NCI-H345 treated with DMSO at 0.1 percent for 48 hours (cell line): ENCODE measurements around the gene SSTR4.

Source experiments
- DNase-seq: peaks from one replicate; lab custom pipeline; 2025; ENCODE audit not compliant: unreplicated experiment; lab: John Stamatoyannopoulos, UW

SSTR4 gene

DNA sequence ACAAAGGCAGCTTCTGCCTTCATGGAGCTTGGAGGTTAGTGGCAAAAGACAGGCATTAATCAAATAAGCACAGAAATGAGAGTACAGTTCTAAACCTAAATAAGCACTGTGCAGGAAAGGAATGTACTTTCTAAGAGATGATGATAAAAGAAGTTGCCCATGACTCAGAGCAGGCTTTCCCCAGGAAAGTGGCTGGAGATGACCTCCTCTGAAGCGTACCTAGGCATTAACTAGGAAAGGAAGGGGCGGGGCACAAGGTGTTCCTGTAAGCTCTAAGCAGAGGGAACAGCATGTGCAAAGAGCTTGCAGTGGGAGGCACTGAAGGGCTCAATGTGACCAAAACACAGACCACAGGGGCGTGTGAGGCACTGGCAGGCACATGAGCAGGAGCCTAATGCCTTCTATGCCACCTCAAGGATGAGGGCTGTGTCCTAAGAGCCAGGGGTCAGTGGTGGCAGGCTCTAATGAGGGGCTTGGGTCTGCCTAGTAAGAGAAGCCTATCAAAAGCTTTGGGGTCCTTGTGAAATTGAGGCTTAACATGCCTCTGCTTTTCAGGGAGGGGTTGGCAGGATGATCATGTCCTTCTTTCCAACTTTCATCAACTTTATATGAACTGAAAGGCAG is 4.9 kb downstream of the SSTR4 start:
- no peak for DNase-seq

DNA sequence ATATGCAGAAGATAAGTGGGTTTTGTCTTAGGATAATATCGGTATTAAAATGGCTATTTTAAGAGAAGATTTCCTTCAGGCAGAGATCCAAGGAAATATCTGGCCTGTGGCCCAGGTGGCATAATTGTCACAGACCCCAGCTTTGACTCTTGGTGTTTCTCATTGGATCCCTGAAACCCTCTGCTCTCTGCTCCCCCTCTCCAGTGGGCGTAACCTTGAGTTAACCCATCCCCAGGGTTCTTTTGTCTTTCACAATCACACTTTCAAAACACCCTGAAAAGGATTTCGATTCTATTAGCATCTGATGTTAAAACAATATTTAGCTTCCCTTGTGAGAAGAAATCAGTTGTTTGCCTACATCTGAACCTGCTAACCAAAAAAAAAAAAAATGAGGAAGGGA is 7.2 kb downstream of the SSTR4 start:
- no peak for DNase-seq

DNA sequence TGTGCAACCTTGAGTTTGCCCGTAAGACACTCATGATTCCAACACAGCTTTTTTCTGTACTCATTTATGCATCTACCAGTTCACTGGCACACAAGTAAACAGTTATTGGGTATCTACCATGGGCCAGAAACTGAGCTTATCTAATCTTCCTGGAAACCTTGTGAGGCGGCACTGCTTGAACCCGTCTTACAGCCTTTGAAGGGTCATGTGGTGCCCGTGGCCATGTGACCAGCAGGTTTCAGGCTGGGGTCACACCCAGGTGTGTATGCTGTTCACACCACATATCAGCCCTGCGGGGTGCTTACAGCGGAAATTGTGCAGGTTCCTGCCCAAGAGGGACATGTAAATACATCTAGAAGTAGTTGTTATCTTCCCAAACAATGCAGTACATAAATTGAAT is 8.3 kb downstream of the SSTR4 start:
- DNase-seq: no peak

DNA sequence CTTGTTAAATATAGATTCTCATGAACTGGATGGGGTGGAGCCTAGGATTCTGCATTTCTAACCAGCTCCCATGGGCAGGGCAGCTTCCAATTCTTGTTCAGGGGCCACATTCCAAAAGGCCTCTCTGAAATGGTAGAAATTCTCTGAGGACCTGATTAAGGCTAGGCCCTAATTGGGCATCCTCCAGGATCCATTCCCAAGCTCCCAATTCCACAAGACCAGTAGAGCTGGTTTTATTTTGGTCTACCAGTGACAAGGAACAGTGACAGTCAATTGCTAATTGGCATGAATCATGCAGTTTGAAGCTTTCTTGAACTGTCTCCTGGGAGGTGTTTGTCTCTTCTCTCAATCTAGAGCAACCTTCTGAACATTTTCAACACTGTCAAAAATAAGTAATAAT is 11.3 kb downstream of the SSTR4 start:
- DNase-seq: no peak

DNA sequence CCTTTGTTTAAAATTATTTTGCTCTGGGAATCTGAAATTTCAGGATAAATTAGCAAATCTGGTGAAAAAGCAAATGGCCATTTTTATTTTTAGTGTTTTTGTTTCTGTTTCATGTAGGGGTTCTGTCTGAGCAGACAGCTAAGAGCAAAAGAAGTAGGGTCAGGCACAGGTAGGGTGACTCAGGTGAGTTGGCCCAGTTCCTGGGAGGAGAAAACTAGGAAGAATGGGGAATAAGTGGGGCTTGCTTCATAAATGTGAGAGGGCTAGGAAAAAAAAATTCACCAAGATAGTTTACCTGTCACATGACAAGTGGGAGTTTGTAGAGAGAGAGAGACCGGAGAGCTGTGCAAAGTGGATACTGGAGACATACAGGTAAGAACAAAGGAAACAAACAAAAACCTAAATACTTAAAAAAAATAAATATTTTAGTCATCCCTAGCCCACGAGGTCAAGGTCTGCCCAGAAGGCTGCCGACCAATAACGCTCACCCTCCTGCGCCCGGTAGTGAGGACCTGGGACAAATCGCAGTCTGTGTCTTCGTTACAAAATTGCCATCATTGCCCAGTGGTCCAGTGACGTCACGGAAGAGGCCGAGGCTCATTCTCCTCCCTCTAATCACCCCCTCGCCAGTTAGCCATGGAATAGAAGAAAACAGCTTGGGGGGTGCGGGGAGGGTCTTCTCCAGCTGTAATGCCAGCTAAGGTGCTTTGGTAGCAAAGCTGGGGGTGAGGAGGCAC is 12.1 kb downstream of the SSTR4 start:
- no peak for DNase-seq

DNA sequence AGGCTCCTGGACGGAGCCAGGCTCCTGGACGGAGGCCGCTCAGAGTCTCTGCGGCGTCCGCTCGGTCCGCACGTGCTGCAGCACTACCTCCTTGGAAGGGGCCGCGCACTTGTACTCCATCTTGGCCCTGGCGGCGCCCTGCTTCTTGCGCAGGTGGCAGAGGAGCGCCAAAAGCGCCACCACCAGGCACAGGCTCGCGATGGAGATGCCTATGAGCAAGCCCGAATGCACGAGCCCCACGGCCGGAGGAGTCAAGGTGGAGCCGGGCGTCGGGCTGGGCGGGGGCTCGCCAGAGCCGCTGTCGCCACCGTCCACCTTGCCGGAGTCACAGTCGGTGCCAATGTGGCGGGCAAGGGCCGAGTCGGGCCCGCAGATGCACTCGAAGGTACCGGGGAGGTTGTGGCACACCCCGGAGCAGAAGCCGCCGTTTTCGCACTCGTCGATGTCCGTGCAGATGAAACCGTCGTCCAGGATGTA is 12.7 kb downstream of the SSTR4 start:
- DNase-seq: no peak

DNA sequence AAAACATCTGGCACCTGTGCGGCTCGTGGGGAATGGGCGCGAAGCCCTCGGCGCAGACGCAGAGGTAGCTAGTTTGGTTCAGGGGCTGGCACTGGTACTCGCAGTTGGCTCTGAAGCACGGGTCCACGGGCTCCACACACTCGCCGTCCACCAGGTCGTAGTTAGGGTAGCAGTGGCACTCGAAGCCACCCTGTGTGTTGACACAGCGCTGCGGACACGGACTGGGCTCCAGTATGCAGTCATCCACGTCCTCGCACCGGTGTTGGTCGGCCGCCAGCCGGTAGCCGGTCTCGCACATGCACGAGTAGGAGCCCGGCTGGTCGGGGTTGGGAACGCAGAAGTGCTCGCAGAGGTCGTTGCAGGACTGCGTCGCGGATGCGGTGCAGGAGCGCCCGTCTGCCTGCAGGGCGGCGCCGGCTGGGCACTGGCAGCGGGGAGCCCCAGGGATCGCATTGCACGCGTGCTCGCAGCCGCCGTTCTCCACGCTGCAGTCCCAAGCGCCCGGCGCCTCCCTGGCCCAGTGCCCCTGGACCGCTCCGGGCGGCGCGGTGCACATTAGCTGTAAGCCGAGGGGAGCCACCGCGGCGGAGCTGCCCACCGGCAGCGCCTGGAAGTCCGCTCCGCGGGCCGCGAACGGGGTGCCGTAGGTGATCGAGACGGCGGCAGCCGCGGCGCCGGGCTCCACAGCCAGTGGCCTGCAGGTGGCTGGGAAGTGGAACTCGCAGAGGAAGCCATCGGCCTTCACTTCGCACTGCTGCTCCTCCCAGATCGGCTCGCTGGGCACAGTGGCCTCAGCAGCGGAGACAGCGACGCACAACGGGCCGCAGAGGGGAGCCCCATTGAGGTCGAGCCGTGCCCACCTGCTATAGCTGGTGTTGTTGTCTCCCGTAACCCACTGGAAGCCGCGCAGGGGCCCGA is 13.4 kb downstream of the SSTR4 start:
- DNase-seq: peak; percentile 62

DNA sequence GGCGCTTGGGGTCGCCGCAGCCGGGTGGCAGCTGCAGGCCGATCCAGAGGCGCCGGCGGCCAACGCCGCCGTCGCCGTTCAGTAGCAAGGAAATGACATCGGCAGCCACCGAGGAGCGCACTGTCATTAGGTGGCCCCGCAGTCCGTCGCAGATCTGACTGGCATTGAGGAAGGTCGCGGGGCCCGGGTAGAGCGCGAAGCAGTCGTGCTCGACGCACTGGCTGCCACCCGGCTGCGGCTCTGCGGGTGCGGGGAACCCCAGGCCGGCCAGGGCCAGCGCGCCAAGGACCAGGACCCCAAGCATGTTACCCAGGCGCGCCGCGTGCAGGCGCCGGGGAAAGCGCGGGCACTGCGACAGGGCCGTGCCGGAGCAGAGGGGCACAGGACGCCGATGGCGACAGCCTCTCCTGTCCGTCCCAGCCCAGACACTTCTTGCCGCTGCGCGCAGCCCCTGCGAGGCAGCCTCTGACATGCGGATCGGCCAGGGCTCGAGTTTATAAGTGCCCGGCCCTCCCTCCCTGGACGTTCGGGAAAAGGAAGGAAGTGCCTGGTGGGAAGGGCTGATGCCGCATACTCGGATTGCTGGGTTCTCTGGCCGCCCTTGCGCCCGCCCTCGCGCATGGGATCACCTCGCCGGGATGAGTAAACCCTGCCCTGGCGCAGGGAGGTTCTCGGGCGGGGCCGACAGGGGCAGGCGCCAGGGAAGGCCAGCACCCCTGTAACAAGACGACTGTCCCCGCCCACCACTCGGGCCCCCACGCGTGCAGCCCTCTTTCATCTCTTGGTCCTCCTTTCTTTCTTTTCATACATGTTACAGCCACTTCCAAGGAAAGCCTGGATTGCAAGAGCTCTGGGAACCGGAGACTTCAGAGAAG is 14.3 kb downstream of the SSTR4 start, which contains the start of gene THBD:
THBD (minus strand) TSS at position 472 of the 875 bp plus-strand sequence; CDS start at position 304, 168 bp downstream.
- DNase-seq: peak; percentile 53

DNA sequence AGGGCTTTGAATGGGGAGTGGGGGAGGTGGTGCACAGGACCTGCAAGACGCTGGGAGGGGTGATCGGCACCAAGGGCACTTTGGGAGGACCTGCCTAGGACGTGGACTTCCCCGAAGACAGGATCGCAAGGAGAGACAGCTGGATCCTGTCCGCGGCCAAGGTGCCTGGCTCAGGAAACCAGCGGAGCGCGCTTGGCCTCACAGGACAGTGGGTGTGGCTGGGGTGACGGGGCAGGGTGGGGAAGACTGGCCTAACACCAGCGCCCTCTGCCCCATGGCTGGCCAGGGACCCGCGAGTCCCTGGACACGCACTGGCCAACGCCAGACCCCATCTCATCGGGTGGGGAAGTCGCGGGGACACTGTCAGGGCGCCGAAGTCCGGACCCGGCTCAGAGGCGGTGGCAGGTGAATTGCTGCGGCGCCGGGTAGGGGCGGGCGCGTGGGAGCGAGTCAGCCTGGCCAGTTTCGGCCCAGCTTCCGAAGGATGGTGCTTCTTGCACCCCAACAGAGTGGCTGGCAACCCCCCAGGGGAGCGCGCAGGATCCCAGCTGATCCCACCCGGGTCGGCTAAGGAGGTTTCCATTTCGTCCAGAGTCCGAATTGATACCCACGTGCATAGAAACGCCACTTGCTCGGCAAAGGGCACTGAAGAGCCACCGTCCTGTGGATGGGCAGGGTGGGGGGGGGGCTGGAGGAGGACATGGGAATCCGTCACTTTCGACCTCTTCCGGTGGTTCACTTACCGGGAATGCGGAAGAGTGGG is 15.1 kb downstream of the SSTR4 start:
- no peak for DNase-seq

DNA sequence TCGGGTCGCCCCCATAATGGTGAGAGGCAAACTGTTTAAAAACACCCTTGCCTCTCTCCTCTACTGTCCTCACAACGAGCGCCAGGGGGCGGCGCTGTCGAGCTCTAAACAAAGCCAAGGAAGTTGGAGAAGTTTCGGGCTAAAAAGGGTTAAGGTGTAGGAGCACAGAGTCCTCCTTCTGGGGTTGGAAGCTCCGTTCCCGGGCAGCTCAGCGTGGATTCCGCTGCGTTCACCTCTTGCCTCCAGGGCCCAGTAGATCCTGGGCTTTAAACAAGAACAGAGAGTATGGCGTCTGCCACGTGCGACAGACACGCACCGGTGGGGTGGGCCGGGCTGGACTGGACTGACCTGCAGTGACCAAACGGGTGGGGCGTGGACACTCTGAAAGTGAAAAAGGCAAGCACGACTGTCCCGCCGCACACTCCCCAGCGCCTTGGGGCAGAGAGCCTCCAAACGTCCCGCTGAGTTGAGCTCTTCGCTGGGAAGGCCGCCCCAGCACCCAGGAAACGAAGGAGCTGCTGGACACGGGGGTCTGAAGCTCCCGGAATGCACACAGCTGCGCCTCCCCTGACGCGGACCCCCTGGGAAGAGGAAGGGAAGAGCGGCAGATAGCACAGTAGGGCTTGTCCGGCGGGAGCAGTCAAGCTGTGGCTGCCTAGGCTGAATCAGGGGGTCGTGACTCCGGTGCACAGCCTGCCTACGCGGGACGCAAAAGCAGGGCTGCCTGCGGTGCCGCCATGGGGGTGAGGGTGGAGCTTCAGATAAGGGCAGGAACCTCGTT is 15.9 kb downstream of the SSTR4 start:
- no peak for DNase-seq

DNA sequence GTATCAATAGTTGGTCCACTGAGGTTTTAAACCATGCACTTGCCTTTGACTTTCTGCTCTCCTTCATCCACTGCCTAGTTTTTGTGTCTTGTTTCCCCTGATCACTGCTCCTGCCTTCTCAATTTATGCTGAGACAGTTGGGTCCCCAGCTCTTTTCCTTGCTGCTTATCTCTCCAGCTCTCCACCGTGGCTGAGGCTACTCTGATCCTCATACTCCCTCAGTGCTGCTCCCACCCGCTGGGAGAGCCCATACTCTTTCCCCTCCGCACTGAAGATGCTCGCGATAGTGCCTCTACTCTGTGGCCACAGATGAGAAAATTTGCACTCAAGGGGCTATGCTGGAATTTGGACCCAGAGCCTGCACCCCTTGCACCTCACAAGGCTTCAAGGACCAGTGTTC is 17.8 kb downstream of the SSTR4 start:
- DNase-seq: no peak

DNA sequence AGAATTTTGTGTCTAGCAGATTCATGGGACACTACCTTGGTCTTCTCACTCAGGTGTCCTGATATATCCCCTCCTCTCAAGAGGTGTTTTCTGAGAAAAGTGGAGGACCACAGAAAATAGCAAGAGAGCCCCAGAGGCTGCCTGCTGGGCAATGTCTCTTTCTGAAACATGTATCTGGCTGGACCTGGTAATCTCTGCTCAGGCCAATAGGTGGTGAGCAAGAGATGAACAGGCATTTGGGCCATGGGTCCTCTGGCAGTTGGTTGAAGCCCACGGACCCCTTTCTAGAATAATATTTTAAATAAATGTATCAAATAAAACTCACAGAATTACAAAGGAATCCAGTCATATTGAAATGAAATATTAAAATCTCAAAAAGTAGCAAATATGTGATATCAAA is 23.1 kb downstream of the SSTR4 start:
- DNase-seq: no peak

DNA sequence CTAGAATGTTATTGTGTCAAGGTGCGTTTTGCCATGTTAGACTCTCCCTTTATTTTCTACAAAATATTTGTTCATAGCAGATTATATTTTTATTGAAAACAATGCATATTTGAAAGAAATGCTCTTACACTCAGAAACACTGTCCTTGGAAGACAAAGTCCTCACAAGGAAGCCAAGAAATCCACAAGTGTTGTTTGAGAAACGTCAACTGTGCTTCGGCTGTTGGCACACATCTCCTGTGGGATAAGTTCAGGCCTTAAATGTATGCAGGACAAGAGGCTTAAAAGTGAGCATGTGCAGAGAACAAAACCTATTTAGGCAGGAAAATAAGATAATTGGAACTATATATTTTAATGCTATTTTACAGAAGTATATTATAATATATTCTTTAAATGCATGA is 23.9 kb downstream of the SSTR4 start:
- no peak for DNase-seq

DNA sequence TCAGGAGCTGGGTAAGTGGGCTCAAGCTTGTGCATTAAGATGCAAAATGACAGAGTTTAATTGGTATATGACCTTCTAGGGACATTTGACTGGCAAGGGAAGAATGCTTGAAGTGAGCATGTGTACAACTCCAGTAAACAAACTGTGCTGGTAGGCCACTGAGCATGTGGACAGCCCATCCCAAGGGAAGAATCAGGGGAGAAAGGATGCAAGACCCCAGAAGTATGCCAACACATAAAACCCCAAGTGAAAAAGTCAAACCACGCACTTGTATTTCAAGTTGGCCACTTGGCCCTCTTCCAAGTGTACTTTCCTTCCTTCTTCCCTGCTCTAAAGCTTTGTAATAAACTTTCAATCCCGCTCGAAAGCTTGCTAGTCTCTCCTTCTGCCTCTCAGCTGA is 24.7 kb downstream of the SSTR4 start:
- DNase-seq: no peak

DNA sequence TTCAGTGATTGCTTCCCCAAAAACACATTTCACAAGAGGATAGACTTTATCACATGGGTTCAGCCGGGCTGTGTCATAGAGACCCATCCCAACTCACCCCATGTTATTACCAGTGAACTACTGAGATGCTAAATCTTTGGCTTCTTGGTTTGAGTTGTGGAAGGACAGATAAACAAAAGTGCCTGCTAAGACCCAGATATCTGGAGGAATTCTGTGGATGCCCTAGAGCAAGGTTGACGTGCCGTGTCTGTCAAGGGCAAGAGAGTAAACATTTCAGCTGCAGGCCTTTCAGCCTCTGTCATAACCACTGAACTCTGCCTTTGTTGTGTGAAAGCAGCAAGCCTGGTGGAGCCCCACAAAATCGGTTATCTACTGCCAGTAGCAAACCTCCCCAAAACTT is 25.5 kb downstream of the SSTR4 start:
- DNase-seq: no peak

DNA sequence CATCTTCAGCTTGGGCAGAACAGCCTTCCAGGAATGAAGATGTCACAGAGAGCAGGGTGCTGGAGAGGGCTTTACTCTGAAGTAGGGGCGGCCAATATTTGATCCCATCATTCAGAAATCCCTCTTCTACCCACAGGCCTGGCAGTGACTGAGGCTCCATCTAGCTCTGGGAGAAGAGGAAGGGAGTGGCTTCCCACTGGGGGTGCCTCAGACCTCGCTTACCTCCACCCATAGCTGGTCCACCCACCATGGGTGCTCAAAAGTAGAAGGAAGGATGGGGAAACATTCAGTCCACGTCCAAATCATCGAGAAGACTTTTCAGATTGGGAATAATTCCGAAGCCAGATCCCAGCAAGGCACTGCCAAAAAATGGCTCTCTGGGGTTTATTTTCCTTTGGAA is 26.1 kb downstream of the SSTR4 start:
- no peak for DNase-seq

DNA sequence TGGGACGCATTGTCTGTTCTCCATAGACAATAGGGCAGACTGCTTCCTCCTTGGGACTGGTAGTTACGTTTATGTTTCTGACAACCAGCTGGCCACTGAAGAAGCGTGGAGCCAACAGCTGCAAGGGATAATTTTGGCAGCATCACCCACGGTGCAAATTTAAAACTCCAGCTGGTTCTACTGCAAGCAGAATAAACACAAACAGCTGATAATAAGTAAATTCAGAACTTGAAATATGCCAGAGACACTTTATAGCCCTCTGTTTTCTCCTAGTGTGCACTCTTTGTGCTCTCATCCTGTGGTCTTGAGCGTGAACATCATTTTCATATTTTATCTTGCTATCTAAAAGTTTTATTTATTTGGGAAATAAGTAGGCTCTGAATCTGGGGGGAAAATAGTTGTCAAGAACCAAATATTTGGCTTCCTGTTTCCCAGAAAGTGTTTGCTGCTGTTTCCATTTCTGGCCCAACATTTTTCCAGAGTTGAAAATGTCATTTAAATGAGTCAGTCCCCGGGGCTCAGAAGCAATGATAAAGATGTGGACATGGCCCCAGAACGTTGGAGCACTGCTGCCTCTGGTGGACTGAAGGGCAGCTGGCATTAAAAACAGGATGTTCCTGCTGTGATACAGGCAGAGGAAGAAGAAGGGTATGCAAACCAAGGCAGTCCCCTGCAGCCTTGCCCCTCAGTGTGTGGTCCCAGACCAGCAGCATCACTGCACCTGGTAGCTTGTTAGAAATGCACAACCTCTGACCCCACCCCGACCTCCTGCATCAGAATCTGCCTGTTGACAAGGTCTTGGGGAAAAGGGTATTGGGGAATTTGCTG is 26.8 kb downstream of the SSTR4 start:
- DNase-seq: no peak

DNA sequence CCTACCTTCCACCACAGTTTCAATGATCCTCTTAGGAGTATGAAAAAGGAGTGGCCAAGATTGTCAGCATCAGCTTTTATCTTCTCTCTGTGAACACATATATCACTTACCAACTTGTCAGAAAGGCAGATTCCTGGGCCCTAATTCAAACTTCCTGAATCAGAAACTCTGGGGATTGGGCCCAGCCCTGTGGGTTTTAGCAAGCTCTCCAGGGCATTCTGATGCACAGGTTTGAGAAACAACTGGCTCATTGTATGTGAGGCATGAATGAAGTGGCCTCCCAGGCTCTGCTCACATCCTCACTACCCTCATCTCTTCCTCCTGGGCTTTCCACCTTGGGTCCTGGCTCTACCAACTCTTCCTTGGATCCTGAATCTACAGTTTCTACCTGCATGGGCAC is 27.5 kb downstream of the SSTR4 start:
- DNase-seq: no peak
